NCI-H1436 treated with DMSO at 0.1 percent for 48 hours (cell line): ENCODE results near the gene GNAI2.

Experiments used
- DNase-seq: peaks from one replicate; lab custom pipeline; 2025; lab: John Stamatoyannopoulos, UW

GNAI2 gene

GRCh38 chr3:50297896-50298725 lies 62.1 kb downstream of the GNAI2 start:
- DNase-seq = no peak

DNA sequence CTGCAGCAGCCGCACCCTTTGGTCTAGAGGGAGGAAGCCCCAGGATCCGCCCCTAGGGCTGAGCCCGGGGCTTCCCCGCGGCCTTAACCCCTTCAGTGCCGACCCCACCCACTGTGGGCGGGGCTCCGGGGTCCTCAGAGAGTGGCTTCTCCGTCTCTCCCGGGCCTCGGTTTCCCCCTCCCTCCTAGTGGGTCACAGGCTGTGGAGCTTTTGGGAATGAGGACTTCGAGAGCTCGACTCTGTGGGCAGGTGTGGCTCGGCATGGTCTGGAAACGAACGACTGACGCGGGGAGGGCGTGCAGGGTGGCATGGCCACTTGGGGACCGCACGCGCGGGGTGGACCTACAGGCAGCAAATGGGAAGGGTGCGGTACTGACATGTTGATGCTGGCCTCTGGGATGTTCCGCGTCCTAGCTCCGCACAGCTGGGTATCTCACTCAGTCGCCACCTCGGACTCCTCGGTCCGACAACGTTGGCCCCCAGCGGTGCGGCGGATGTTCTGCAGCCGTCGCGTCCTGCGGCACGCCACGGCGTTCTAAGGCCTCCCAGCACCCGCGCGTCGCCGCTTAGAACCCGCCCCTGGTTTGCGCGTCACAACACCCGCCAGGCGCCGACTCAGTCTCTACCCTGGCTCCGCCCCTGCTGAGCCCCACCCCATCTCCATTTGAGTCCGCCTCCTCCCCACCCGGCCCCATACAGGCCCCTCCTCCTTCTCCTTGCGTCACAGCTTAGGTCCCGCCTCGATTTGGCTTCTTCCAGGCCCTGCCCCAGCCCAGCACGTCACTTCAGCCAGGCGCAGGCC lies 63.0 kb downstream of the GNAI2 start, which contains the start of the genes HYAL3 and NAA80:
Gene HYAL3, minus strand, starts transcription at position 570 of the 802 bp plus-strand sequence. CDS start 3,803 bp downstream, outside the sequence.
Gene NAA80, minus strand, starts transcription at position 570 of the 802 bp plus-strand sequence. CDS start 1,942 bp downstream, outside the sequence.
- peak; percentile 70 for DNase-seq

- no peak for DNase-seq
These were observed 63.6 kb downstream of the GNAI2 start for GRCh38 chr3:50299638-50299928.

DNA sequence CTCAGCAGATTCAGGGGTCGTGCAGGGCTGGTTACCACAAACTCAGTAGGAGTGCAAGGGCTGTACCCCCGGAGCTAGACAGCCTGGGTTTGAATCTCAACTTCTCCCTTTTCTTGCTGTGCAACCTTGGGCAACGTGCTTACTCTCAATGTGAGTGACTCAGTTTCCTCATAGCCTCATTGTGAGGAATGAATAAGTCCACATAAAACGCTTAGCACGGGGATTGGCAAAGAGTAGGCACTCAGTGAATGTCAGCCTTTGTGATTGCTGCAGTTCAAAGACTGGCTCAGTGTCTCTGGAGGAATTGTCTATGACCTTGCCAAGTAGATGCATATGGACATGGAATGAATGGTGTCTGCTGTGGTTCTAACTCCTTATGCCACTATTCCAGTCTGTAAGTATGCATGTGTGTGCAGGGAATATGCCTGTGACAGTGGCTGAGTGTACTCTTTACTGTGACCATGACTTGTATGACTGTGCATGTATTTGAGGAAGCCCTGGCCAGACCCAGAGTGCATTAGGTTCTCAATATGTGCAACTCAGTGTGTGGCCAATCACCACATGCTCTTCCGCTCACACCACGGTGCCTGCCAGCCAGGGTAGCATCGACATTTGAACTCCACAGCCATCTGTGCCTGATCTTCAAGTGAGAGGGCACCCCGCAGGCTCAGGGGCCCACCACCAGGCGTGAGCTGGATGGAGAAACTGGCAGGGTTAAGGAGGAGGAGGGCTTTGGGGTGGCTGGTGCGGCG lies 64.1 kb downstream of the GNAI2 start:
- DNase-seq = no peak

GRCh38 chr3:50300681-50301254 lies 64.8 kb downstream of the GNAI2 start:
- no peak for DNase-seq

DNA sequence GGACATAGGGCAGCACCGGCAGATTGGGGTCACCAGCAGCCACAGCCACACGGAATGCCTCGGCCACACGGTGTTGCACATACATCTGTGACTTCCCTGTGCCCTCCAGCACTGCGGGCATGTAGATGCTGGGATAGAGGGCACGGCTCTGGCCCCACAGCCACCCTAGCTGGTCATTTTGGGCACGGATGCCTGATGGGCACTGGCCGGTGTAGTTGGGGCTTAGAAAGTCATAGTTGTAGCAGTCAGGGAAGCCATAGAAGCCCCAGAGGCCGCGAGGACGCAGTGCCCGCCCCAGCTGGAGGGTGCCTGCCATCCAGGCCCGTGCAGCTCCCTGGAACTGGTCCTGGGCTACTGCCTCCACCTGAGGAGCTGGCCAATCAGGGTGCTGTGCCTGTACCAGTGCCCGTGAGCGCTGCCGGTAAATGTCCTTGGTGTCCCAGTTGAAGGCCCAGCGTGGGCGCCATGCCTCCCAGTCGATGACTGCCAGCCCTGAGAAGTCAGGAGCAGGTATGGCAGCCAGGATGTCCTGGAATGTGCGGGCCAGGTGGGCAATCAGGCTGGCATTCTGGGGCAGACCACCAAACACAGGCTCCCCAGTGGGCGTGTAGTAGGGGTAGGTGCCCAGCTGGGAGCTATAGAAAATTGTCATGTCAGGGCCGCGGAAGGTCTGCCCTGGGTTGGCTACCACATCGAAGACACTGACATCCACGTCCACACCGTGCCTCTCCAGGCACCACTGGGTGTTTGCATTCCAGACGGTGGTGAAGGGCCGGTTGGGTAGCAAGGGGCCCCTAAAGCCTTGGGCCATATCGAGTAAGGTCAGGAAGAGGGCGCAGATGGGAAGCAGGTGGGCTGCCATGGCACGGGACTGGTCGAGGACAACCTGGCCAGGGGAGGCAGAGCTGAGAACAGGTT lies 66.3 kb downstream of the GNAI2 start:
- DNase-seq = no peak

GRCh38 chr3:50303013-50303815 lies 67.2 kb downstream of the GNAI2 start, which contains the start of gene HYAL1:
TSS of gene HYAL1 (minus strand) at chr3:50303574. CDS start at chr3:50302956, 618 bp downstream.
- no peak for DNase-seq

DNA sequence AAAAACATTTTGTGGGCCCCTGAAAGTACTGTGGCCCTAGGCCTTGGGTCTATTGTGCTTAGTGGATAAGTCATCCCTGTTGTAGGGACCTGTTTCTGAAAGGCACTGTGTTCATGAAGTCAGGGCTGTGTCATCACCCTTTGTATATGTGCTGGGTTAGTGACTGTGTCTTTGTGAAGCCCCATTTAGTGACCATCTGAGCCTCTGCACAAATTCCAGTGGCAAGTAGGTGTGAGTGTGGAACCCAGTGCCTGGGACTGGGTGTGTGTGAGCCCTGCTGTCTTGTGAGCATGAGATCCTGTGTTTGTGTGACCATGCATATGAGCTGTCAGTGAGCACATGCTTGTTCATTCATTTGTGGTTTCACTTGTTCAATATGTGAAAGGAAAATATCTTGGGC lies 68.6 kb downstream of the GNAI2 start:
- DNase-seq = no peak
